ENCODE data around the gene ANTXR1.

- no peak for TF ChIP-seq EZH2phosphoT487 (IDR thresholded peaks at IDR 0.05; ENCODE audit: low read depth)
- TF ChIP-seq CTCF (IDR thresholded peaks at IDR 0.05; ENCODE audit: low read depth, low read length) = no peak
Measured at GRCh38 chr2:69279211-69279610, 266.2 kb downstream of the ANTXR1 start.
